Posterior cingulate gyrus (tissue), 11 donors: ENCODE measurements around the gene NT5M.
"Not testable (repeated sequence)": the region's sequence is repeated elsewhere in the genome, so short reads cannot be mapped to it uniquely, and the experiment has no call there.

Experiments used
- DNase-seq, 10 donors: peaks; one replicate each; pipeline versions ENCODE4 v3.0.0 to v3.0.0-alpha.2; 2020 to 2021; ENCODE audit warnings: mixed read lengths in 3 of 10
- intact Hi-C: fragments of 100-400 bp; cut with DNase I; formaldehyde crosslinking; loops from one replicate; pipeline ENCODE4 v1.15.1; 2023

Gene NT5M

DNA sequence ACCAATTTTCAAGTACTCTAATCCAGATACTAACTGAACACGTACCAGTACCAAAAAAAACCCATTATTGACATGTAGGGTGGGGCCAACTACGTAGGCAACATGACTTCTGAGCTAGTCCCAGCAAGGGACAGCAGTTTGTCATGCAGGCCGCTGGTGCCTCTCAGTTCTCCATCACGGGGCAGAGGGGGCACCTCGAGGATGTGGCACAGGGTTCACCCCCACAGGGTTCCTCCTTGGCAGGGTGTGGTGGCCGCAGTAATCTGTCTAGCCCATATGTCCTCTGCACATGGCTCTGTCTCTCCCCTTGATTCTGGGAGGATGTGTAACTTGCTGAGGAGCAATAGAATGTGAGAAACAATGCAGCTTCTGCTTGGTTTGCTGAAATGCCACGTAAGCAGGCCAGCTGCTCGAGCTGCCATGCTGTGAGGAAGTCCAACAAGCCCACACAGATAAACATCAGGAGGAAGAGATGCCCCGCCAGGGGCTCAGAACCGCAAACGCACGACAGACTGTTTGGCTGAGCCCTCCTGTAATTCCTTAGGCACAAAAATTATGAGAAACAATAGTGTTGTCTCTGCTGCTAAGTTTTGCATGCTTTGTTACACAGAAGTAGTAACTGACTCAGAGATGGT is 62.4 kb downstream of the NT5M start:
- DNase-seq: peak in 2 of 10 donors; percentile 39 to 73
- intact Hi-C loops: no loop called here

DNA sequence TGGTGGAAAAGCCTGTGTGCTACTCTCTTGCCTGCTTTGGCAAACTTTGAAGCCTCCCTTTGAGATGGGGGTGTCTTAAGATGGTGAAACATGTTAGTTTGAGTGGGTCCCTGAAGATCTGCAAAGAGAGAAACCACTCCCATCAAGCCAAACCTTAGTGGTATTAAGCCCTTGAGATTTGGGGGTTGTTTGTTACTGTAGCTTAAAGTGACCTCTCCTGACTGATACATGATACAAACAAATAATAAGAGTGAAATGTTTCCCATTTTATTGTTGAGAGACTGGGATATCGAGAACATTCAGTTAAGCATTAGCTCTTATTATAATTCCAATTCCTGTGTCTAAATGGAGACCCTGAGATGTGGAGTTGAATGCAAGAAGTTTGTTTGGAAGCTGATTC is 63.1 kb downstream of the NT5M start:
- intact Hi-C loops: no loop called here
- no peak for DNase-seq

DNA sequence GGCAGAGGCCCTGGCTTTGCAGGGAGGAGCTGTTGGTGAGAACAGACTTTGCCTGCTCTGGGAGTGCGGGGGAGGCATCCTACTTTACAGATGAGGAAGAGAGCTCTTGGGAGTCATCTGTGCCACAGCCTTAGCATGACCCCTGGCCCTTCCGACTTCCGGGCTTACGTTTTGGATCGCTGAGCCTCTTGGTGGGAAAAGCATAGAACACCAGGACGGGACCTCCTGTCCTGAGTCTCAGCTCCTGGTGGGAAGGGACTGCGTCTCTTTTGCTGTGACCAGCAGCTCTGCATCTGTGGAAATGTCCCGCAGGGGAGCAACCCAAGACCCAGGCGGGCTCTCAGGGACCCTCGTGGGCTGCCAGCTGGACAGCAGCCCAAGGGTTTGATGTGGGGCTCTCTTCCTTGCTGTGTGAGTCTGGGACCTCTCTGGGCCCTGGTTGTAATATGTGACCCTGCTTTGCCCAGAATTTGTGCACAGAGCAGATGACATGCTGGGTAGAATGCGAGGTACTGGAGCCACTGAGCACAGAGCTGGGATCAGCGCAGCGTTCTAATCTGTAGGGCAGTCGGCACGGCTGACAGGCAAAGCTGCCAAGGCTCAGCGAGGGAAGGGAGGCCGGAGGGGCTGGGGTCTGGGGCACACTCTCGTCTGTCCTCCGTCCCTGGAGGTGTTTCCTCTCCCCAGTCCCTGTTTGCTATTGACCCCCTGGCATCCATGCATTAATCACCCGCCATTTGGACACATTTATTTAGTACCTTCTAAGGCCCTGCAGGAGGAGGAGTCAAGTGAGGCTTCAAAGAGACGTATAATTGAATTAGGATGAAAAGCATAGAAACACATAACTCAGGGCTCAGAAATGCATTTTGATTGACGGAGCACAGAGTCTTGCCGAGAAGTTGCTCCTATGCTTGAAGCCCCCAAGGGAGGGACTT is 64.0 kb downstream of the NT5M start:
- intact Hi-C loops: no loop called here
- DNase-seq: peak in 2 of 10 donors; percentile 30 to 72

DNA sequence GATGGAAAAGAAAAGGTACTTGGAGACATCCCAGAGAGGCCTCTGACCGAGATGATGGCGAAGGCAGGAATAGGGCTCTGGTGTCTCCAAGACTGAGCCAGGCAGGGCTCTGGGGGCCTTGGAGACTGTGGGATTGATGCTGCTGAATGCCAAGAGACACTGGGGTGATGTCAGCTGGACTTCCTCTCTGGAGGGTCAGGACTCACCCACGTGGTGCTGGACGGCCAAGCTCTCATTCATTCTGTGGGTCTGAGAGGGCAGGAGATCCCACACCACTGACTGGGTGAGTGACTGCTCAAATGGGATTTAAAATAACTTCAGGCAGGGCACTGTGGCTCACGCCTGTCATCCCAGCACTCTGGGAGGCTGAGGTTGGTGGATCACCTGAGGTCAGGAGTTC is 64.8 kb downstream of the NT5M start:
- intact Hi-C loops: no loop called here
- peak in 2 of 10 donors; percentile 25 to 43 for DNase-seq

DNA sequence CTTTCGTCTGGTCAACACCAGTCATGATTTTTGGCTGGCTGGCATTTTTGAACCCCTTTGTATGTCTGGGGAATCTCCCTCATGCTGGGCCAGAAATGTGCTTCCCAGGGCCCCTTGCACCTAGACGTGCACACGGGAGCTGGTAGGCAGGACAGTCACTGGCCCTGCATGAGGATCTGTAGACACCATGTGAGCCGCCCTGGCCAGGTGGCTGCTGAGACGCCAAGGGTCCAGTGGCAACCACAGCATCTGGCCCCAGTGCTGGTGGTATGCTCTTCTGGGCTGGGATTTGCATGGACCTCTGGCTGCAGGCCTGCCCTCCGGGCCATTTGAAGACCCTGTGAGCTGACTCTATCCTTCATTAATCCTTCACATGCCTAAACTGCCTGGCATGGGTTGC is 67.5 kb downstream of the NT5M start:
- intact Hi-C loops: no loop called here
- DNase-seq: peak in 2 of 10 donors; percentile 43 to 69

GRCh38 chr17:17372856-17373520 is 69.8 kb downstream of the NT5M start:
- DNase-seq: peak in 2 of 10 donors; percentile 16 to 30
- intact Hi-C loops: no loop called here

DNA sequence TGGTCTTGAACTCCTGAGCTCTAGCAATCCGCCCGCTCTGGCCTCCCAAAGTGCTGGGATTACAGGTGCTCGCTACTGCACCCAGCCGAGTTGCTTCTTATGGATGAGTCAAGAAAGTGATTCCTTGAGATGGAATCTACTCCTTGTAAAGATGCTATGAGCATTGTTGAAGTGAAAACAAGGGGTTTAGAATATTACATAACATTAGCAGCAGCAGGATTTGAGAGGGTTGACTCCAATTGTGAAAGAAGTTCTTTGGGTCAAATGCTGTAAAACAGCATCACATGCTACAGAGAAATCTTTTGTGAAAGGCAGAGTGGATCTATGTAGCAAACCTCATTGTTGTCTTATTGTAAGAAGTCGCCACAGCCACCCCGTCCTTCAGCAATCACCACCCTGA is 72.7 kb downstream of the NT5M start:
- intact Hi-C loops: no loop called here
- DNase-seq: peak in 1 of 10 donors; percentile 24

DNA sequence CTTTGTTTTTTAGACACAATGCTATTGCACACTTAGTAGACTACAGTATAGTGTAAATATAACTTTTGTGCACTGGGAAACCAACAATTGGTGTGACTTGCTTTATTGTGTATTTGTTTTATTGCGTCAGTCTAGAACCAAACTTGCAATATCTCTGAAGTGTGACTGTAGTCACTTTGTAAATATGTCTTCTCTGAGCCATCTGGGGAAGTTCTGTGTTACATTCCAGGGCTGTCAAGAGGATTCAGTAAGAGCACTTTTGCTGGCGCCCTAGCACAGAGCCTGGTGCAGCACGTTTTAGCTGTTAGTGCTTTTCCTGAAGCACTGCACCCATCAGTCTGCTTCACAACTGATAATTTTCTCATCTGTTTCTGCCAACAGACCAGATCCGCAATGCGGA is 73.2 kb downstream of the NT5M start:
- intact Hi-C loops: no loop called here
- peak in 1 of 10 donors; percentile 31 for DNase-seq

DNA sequence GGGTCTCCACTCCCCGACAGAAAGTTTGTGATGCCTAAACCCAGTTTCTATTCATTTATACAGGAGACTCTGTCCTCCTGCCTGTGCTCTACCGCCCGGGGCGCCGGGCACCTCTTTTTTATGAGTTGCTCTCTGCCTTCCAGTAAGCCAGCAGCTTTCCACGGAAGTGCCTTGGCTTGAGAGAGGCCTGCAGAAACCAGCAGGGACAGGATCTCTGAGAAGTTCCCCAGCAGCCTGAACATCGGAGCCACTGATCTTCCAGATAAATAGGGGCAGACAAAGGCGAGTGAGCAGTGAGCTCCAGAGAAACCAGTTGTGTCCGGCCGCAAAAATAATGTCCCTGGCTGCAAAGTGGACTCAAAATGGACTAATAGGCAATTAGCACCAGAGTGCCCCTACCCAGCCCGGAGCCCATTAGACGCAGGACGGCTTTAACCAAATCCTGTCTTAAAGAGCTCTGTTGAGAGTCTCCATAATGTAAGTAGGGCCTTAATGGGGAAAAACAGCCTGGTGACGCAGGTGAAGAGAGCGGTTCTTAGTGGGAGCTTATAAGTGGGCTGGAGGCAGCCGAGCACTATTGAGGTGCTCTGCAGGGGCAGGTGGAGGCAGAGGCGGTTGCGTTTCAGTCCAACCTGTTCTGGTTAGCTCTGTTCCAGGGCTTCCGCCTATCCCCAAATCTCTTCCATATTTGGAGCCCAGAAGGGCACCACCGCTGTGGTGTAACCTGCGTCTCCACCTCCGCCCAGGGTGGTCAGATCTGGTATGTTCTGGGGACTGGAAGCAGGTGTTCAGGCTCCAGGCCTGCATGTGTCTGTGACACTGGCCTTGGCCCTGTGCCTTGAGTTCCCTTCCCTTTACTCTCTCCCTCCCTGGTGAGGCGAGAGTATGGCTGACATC is 74.1 kb downstream of the NT5M start:
- peak in 2 of 10 donors; percentile 58 to 84 for DNase-seq
- intact Hi-C loops: no loop called here

- peak in 4 of 10 donors; percentile 50 to 86 (median 58) for DNase-seq
- intact Hi-C loops: no loop called here
These were observed 76.2 kb downstream of the NT5M start for GRCh38 chr17:17379197-17379991.

GRCh38 chr17:17380145-17380925 is 77.2 kb downstream of the NT5M start:
- intact Hi-C loops: no loop called here
- peak in 2 of 10 donors; percentile 35 to 68 for DNase-seq

GRCh38 chr17:17381446-17382064 is 78.4 kb downstream of the NT5M start:
- DNase-seq: no peak
- intact Hi-C loops: no loop called here

GRCh38 chr17:17382065-17382459 is 78.9 kb downstream of the NT5M start:
- peak in 1 of 10 donors; percentile 18 for DNase-seq
- intact Hi-C loops: no loop called here

GRCh38 chr17:17382971-17383370 is 79.8 kb downstream of the NT5M start:
- intact Hi-C loops: no loop called here

DNA sequence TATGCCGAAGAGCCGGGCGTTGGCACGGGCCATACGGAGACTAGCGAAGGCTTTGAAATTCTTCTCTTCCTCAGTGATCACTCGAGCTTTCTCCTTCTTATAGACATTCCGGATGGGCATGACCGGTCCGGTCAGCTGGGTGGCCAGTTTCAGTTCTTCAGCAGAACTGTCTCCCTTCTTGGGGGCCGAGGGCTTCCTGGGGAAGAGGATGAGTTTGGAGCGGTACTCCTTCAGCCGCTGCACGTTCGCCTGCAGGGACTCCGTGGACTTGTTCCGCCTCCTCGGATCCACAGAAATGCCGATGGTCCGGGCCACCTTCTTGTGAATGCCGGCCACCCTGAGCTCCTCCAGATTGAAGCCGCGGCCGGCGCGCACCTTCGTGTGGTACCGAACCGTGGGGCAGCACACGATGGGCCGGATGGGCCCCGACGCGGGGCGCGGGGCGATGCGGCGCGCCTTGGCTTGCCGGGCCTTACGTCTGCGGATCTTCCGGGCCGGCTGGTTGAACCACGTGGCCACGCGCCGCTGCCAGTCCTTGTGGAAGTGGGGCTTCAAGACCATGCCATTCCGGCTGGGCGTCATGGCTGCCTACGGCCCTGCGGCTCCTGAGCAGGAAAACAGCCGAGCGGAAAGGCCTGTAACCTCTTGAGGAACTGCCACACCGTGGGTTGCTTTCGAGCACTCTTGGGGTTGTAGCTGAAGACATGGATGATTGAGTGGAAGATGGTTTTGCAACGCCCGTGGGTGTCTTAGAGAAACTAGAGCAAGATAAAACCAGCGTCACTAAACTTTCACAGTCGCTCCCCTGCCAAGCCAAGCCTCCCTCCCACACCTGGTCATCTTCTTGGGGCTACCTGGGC is 80.5 kb downstream of the NT5M start:
- peak in 2 of 10 donors; percentile 59 to 68 for DNase-seq
- intact Hi-C loops: not testable (repeated sequence)

More at GRCh38 chr17:17382971-17383370, 79.8 kb downstream of the NT5M start:
- DNase-seq: peak in 1 of 10 donors; percentile 40

- peak in 2 of 10 donors; percentile 30 to 59 for DNase-seq
- intact Hi-C loops: no loop called here
These were observed 81.1 kb downstream of the NT5M start for GRCh38 chr17:17384291-17384615.

- peak in 2 of 10 donors; percentile 37 to 76 for DNase-seq
- intact Hi-C loops: no loop called here
These were observed 81.8 kb downstream of the NT5M start for GRCh38 chr17:17384961-17385360.
